ENCODE measurements around the gene STK11IP. TPM values are rescaled to one million over a fixed set of nuclear protein-coding genes. Genes with fewer than 3 reads are reported as not detected.

STK11IP gene
- total and polyA plus RNA-seq, 2 of the 4 experiments (the other 2 are of a cell fraction), result 14.5 to 19.7 TPM

DNA sequence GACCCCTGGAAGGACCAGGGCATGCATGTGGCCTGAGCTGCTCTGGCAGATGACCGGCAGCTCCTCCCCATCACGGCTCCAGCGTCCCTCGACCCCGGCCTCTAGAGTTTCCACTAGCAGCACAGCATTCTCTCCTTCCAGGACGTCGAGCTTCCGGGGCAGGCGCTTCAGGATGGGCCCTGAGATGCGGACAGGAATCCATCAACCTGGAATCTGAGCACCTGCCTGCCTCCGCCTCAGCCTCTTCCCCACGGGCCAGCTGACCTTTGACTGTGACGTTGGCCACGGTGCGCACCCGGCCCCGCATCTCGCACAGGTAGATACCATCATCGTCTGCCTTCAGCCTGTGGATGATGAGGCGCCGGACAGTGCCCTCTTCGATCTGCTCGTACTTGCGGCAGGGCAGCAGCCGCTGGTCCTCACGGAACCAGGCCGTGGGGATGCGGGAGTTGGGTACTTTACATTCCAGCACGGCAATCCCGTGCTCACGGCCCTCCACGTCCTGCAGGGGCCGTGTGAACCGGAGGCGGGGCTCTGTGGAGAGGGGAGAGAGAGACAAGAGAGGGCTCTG is 29.8 kb upstream of the STK11IP start:
- 91% methylated on average over 25 of the region's 35 CpGs; no CpG with 5 or more reads in 1 of the 2 experiments for WGBS, 2 experiments (ENCODE audit: extremely low coverage in 2 of 2, insufficient read length in 1 of 2)
- no peak overlapping the region for H4K5ac ChIP-seq (ENCODE audit: low read depth, low read length)
- intact Hi-C loops (cut with micrococcal nuclease) (no loop called here), in situ Hi-C loops (cut with MboI; ENCODE audit: low sequenced_read_pairs) (no loop called here), dilution Hi-C loops (cut with HindIII; ENCODE audit: low sequenced_read_pairs, unreplicated experiment) (no loop called here)
- H3K4me3 ChIP-seq (ENCODE audit: insufficient read depth, low read depth, low read length), result no peak overlapping the region
- no peak overlapping the region for H4K91ac ChIP-seq (ENCODE audit: insufficient read depth, low read depth, low read length)
- H3K56ac ChIP-seq (ENCODE audit: extremely low read depth, insufficient read depth, low read length), result no peak overlapping the region
- no peak for DNase-seq
- TF ChIP-seq, protein P1, sequence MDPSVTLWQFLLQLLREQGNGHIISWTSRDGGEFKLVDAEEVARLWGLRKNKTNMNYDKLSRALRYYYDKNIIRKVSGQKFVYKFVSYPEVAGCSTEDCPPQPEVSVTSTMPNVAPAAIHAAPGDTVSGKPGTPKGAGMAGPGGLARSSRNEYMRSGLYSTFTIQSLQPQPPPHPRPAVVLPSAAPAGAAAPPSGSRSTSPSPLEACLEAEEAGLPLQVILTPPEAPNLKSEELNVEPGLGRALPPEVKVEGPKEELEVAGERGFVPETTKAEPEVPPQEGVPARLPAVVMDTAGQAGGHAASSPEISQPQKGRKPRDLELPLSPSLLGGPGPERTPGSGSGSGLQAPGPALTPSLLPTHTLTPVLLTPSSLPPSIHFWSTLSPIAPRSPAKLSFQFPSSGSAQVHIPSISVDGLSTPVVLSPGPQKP (IDR thresholded peaks at IDR 0.05; ENCODE audit: borderline replicate concordance, low read depth, low read length), result no peak
- TF ChIP-seq MAZ (IDR thresholded peaks at IDR 0.05; ENCODE audit: borderline replicate concordance, low read depth, low read length) (no peak), SMC3 (IDR thresholded peaks at IDR 0.05; ENCODE audit: low read depth, low read length) (no peak), NFE2L2 (IDR thresholded peaks at IDR 0.05; ENCODE audit: low read depth, low read length) (no peak), RFX5 (IDR thresholded peaks at IDR 0.05; ENCODE audit: low read depth, low read length) (no peak), CEBPB (IDR thresholded peaks at IDR 0.05; ENCODE audit: low read depth, low read length) (no peak), FOS (IDR thresholded peaks at IDR 0.05; ENCODE audit: low read depth, low read length) (no peak)
- H3K4ac ChIP-seq (ENCODE audit: low read depth, low read length), result no peak overlapping the region
- H3K18ac ChIP-seq (ENCODE audit: low read depth, low read length), result no peak overlapping the region
- no peak for ATAC-seq (ENCODE audit: low read depth)
- no peak overlapping the region for H3K14ac ChIP-seq (replicated peaks; ENCODE audit: low read depth, low read length)
- ChIA-PET POLR2A (ENCODE audit: unreplicated experiment) (no interaction called here), CTCF (no interaction called here)
- H3K27ac ChIP-seq (ENCODE audit: insufficient read depth, low read length), result no peak overlapping the region
- H2BK20ac ChIP-seq (ENCODE audit: low read depth, low read length), result no peak overlapping the region
- no peak overlapping the region for H2BK120ac ChIP-seq (ENCODE audit: low read depth, low read length)
- H3K9ac ChIP-seq (ENCODE audit: low read depth, low read length), result no peak overlapping the region
- no peaks in the 10 kb centered on the region; the same call in 1 of the 2 replicates for H3K27me3 ChIP-seq (ENCODE audit: control insufficient read depth, insufficient read depth, low read length)
- H3K4me1 ChIP-seq (ENCODE audit: control insufficient read depth, insufficient read depth, low read length), result peaks cover 10% of the 10 kb centered on the region
- H2AK5ac ChIP-seq (ENCODE audit: low read depth, low read length), result no peak overlapping the region
- BruUV-seq (replicated peaks), result no TSS peak
- peaks cover 11 to 18% of the 10 kb centered on the region in 2 experiments for H3K79me1 ChIP-seq (ENCODE audit: low read depth in 1 of 2, low read length in 2 of 2)
- no peak overlapping the region for H3K23ac ChIP-seq (ENCODE audit: low read depth, low read length)
- H3K9me1 ChIP-seq (ENCODE audit: insufficient read depth, low read length), result peaks cover 8% of the 10 kb centered on the region; the same call in 1 of the 2 replicates
- no peak overlapping the region for H2BK15ac ChIP-seq (ENCODE audit: low read depth, low read length)
- H2AK9ac ChIP-seq (replicated peaks; ENCODE audit: low read depth, low read length, poor library complexity), result no peak overlapping the region
- H3K9me3 ChIP-seq (ENCODE audit: control insufficient read depth, insufficient read depth, low read length), result no peaks in the 10 kb centered on the region
- H4K8ac ChIP-seq (ENCODE audit: low read depth in 2 of 2, low read length in 2 of 2), result no peak overlapping the region
- H2AFZ ChIP-seq (replicated peaks; ENCODE audit: low read length, poor library complexity), result peak overlapping the region; percentile 15
- H2BK5ac ChIP-seq (ENCODE audit: low read depth, low read length, poor library complexity, severe bottlenecking), result no peak overlapping the region
- no peak overlapping the region for H3K4me2 ChIP-seq (ENCODE audit: low read depth, low read length)
- H4K20me1 ChIP-seq (ENCODE audit: insufficient read depth, low read length), result peaks cover 8% of the 10 kb centered on the region; the same call in 1 of the 2 replicates
- peaks cover 26% of the 10 kb centered on the region for H3K36me3 ChIP-seq (ENCODE audit: control insufficient read depth, insufficient read depth, low read length)

Data from IMR-90 (cell line).